GM12892 (cell line): ENCODE data around the gene CDKN1A.

ENCODE experiments used
- POLR2A ChIP-seq: IDR thresholded peaks from 2 replicates; pipeline ENCODE4 v1.6.1; 2011; ENCODE audit warnings: low read depth, low read length, control low read depth
- POLR2AphosphoS5 ChIP-seq: IDR thresholded peaks from 2 replicates; pipeline ENCODE4 v1.6.1; 2011; ENCODE audit warnings: low read depth, low read length, control low read depth
- TAF1 ChIP-seq: IDR thresholded peaks from 2 replicates; pipeline ENCODE4 v1.6.1; 2011; ENCODE audit warnings: low read depth, mild to moderate bottlenecking, control low read depth, low read length, borderline replicate concordance

DNA sequence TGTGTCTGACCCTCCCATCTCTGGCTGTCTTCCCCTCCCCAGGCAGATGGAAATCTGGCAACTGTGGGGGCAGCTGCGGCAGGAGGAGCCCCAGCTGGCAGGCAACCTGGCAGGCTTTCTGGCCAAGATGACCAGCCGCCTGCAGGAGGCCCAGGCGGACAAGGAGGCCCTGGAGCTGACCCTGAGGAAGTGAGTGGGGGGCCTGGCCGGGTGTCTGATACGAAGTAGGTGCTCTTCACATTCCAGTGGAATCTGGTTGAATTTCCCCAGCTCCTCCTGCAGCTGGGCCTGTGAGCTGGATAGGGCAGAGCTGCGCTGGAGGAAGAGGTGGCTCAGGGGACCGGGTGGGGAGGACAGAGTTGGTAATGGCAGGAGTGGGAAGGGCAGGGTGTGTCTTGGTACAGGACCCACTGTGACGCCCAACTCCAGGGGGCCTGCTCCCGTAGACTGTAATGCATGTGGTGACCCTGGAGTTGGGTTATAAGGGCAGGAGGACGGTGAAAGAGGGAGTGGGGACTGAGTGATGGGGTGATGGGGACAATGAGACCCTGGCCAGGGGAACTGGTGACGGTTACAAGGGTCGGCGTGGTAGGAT, 38.8 kb downstream of the CDKN1A start:
- no peak for TF ChIP-seq POLR2A
- no peak for TF ChIP-seq POLR2AphosphoS5
- TF ChIP-seq TAF1 = no peak
